ENCODE measurements around the gene FBXO2.

Gene FBXO2

GRCh38 chr1:11648732-11649158, 5.5 kb downstream of the FBXO2 start:
- Histone ChIP-seq H4K20me1 (ENCODE audit: insufficient read depth, low read length) (no peaks in the 10 kb centered on the region), H3K79me2 (ENCODE audit: low read length) (no peaks in the 10 kb centered on the region), H2AFZ (ENCODE audit: low read length) (no peak overlapping the region), H3K27ac (ENCODE audit: low read length) (no peak overlapping the region), H3K9me3 (replicated peaks; ENCODE audit: insufficient read depth, low read length) (no peaks in the 10 kb centered on the region), H3K4me2 (ENCODE audit: low read depth, low read length) (no peak overlapping the region), H3K9ac (ENCODE audit: low read length) (no peak overlapping the region), H3K9me2 (replicated peaks; ENCODE audit: insufficient read depth, low read length) (no peaks in the 10 kb centered on the region), H3K27me3 (replicated peaks; ENCODE audit: insufficient read depth, low read length) (peaks cover under 1% of the 10 kb centered on the region), H3K4me1 (ENCODE audit: low read length) (peaks cover 15% of the 10 kb centered on the region), H3K36me3 (replicated peaks; ENCODE audit: insufficient read depth, low read length) (no peaks in the 10 kb centered on the region), H3K4me3 (ENCODE audit: low read length) (no peak overlapping the region), H3F3A (ENCODE audit: insufficient read depth, low read length) (no peaks in the 10 kb centered on the region; the same call in 1 of the 2 replicates)
- DNase-seq, result no peak
- TF ChIP-seq, protein P1, sequence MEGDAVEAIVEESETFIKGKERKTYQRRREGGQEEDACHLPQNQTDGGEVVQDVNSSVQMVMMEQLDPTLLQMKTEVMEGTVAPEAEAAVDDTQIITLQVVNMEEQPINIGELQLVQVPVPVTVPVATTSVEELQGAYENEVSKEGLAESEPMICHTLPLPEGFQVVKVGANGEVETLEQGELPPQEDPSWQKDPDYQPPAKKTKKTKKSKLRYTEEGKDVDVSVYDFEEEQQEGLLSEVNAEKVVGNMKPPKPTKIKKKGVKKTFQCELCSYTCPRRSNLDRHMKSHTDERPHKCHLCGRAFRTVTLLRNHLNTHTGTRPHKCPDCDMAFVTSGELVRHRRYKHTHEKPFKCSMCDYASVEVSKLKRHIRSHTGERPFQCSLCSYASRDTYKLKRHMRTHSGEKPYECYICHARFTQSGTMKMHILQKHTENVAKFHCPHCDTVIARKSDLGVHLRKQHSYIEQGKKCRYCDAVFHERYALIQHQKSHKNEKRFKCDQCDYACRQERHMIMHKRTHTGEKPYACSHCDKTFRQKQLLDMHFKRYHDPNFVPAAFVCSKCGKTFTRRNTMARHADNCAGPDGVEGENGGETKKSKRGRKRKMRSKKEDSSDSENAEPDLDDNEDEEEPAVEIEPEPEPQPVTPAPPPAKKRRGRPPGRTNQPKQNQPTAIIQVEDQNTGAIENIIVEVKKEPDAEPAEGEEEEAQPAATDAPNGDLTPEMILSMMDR (IDR thresholded peaks at IDR 0.05; ENCODE audit: low read length), result no peak
- TF ChIP-seq EZH2phosphoT487 (IDR thresholded peaks at IDR 0.05; ENCODE audit: low read length) (no peak), EZH2 (optimal IDR thresholded peaks at IDR 0.05; ENCODE audit: low read depth, low read length) (no peak)

GRCh38 chr1:11648039-11648438, 6.2 kb downstream of the FBXO2 start:
- no peak overlapping the region for H3K4me2 ChIP-seq (ENCODE audit: low read depth, low read length)
- TF ChIP-seq, protein P1 (IDR thresholded peaks at IDR 0.05; ENCODE audit: low read length), result no peak
- no peak for TF ChIP-seq EZH2 (optimal IDR thresholded peaks at IDR 0.05; ENCODE audit: low read depth, low read length)

GRCh38 chr1:11647333-11647732, 6.9 kb downstream of the FBXO2 start:
- Histone ChIP-seq H3K36me3 (replicated peaks; ENCODE audit: insufficient read depth, low read length) (no peaks in the 10 kb centered on the region), H3K27ac (ENCODE audit: low read length) (no peak overlapping the region), H3K4me3 (ENCODE audit: low read length) (no peak overlapping the region), H2AFZ (ENCODE audit: low read length) (no peak overlapping the region), H3F3A (ENCODE audit: insufficient read depth, low read length) (no peaks in the 10 kb centered on the region; the same call in 1 of the 2 replicates), H3K9ac (ENCODE audit: low read length) (no peak overlapping the region), H3K9me2 (replicated peaks; ENCODE audit: insufficient read depth, low read length) (no peaks in the 10 kb centered on the region), H3K9me3 (replicated peaks; ENCODE audit: insufficient read depth, low read length) (no peaks in the 10 kb centered on the region), H4K20me1 (ENCODE audit: insufficient read depth, low read length) (no peaks in the 10 kb centered on the region), H3K79me2 (ENCODE audit: low read length) (no peaks in the 10 kb centered on the region), H3K27me3 (replicated peaks; ENCODE audit: insufficient read depth, low read length) (peaks cover 11% of the 10 kb centered on the region), H3K4me2 (ENCODE audit: low read depth, low read length) (no peak overlapping the region), H3K4me1 (ENCODE audit: low read length) (peaks cover 15% of the 10 kb centered on the region)
- no peak for TF ChIP-seq EZH2phosphoT487 (IDR thresholded peaks at IDR 0.05; ENCODE audit: low read length)
- TF ChIP-seq, protein P1 (IDR thresholded peaks at IDR 0.05; ENCODE audit: low read length), result no peak
- TF ChIP-seq EZH2 (optimal IDR thresholded peaks at IDR 0.05; ENCODE audit: low read depth, low read length), result no peak
- no peak for DNase-seq

More at GRCh38 chr1:11648039-11648438, 6.2 kb downstream of the FBXO2 start:
- H3K4me1 ChIP-seq (ENCODE audit: low read length), result peaks cover 15% of the 10 kb centered on the region
- H3F3A ChIP-seq (ENCODE audit: insufficient read depth, low read length), result no peaks in the 10 kb centered on the region; the same call in 1 of the 2 replicates
- no peak for DNase-seq
- no peaks in the 10 kb centered on the region for H3K9me2 ChIP-seq (replicated peaks; ENCODE audit: insufficient read depth, low read length)
- H3K4me3 ChIP-seq (ENCODE audit: low read length), result no peak overlapping the region
- no peaks in the 10 kb centered on the region for H3K79me2 ChIP-seq (ENCODE audit: low read length)
- no peak overlapping the region for H3K27ac ChIP-seq (ENCODE audit: low read length)
- H4K20me1 ChIP-seq (ENCODE audit: insufficient read depth, low read length), result no peaks in the 10 kb centered on the region
- no peak overlapping the region for H2AFZ ChIP-seq (ENCODE audit: low read length)
- H3K36me3 ChIP-seq (replicated peaks; ENCODE audit: insufficient read depth, low read length), result no peaks in the 10 kb centered on the region
- no peak overlapping the region for H3K9ac ChIP-seq (ENCODE audit: low read length)
- no peaks in the 10 kb centered on the region for H3K9me3 ChIP-seq (replicated peaks; ENCODE audit: insufficient read depth, low read length)
- peaks cover 8% of the 10 kb centered on the region for H3K27me3 ChIP-seq (replicated peaks; ENCODE audit: insufficient read depth, low read length)

Measured in MM.1S (cell line).